OCI-LY3 (cell line): ENCODE results near the gene PARP8.

Source experiments
- H2AFZ ChIP-seq: fragments of 200-600, 300-600 bp; shearing (Covaris generic); 2 replicates; pipeline ENCODE4 v1.6.0; 2014; ENCODE audit warnings: antibody characterized with exemption, low read depth, low read length
- H3K27ac ChIP-seq: fragments of 200-600, 300-600 bp; sonication (generic); 2 replicates; pipeline ENCODE4 v1.5.1; 2014; ENCODE audit warnings: mild to moderate bottlenecking, low read length, moderate library complexity, mixed read lengths
- H3K27me3 ChIP-seq: fragments of 200-600, 300-600 bp; sonication (generic); 2 replicates; pipeline ENCODE4 v1.6.1; 2014; ENCODE audit warnings: low read depth, low read length, mixed read lengths
- H3K36me3 ChIP-seq: fragments of 200-600, 300-600 bp; sonication (generic); replicated peaks from 2 replicates; pipeline ENCODE3; 2014; ENCODE audit warnings: low read depth, low read length, mixed read lengths
- H3K4me1 ChIP-seq: fragments of 300-600, 200-600 bp; sonication (generic); 2 replicates; pipeline ENCODE4 v1.6.1; 2014; ENCODE audit warnings: low read length, mixed read lengths
- H3K4me2 ChIP-seq: fragments of 200-600, 300-600 bp; sonication (generic); 2 replicates; pipeline ENCODE4 v1.6.1; 2014; ENCODE audit warnings: low read length, mixed read lengths
- H3K4me3 ChIP-seq: fragments of 300-600, 200-600 bp; sonication (generic); 2 replicates; pipeline ENCODE4 v1.5.1; 2014; ENCODE audit warnings: antibody characterized with exemption, mild to moderate bottlenecking, low read length, moderate library complexity
- H3K79me2 ChIP-seq: fragments of 300-600, 200-600 bp; shearing (Covaris generic); 2 replicates; pipeline ENCODE4 v1.6.1; 2014; ENCODE audit warnings: mild to moderate bottlenecking, low read length, mixed read lengths
- H3K9ac ChIP-seq: fragments of 300-600, 200-600 bp; shearing (Covaris generic); 2 replicates; pipeline ENCODE4 v1.6.0; 2014; ENCODE audit warnings: mild to moderate bottlenecking, low read length, moderate library complexity
- H3K9me3 ChIP-seq: fragments of 200-600, 300-600 bp; shearing (Covaris generic); 2 replicates; pipeline ENCODE4 v1.6.1; 2014; ENCODE audit warnings: low read length, mixed read lengths; ENCODE audit not compliant: insufficient read depth
- H4K20me1 ChIP-seq: fragments of 200-600, 300-600 bp; sonication (generic); 2 replicates; pipeline ENCODE4 v1.6.1; 2016; ENCODE audit warnings: low read length, mixed read lengths; ENCODE audit not compliant: insufficient read depth
- CTCF ChIP-seq: fragments of 200-600, 300-600 bp; sonication (generic); IDR thresholded peaks from 2 replicates; pipeline ENCODE4 v1.5.1; 2014; ENCODE audit warnings: antibody characterized with exemption, low read length, low read depth
- EZH2phosphoT487 ChIP-seq: fragments of 200-600 bp; shearing (Covaris generic); IDR thresholded peaks from 2 replicates; pipeline ENCODE4 v1.6.1; 2018; ENCODE audit warnings: antibody characterized with exemption, mixed run types, low read depth

Gene PARP8

GRCh38 chr5:50836356-50836755 lies 169.9 kb downstream of the PARP8 start:
- H3K27me3 ChIP-seq: no peaks in the 10 kb centered on the region
- H4K20me1 ChIP-seq: no peaks in the 10 kb centered on the region
- H3K36me3 ChIP-seq: no peaks in the 10 kb centered on the region
- H3K27ac ChIP-seq: no peak overlapping the region
- no peaks in the 10 kb centered on the region for H3K4me1 ChIP-seq
- TF ChIP-seq EZH2phosphoT487 (no peak), CTCF (no peak)
- H3K4me3 ChIP-seq: no peak overlapping the region
- no peaks in the 10 kb centered on the region for H3K9me3 ChIP-seq
- no peak overlapping the region for H3K4me2 ChIP-seq
- H2AFZ ChIP-seq: no peak overlapping the region
- no peaks in the 10 kb centered on the region for H3K79me2 ChIP-seq
- no peak overlapping the region for H3K9ac ChIP-seq

GRCh38 chr5:50839472-50839871 lies 173.0 kb downstream of the PARP8 start:
- H3K27ac ChIP-seq: no peak overlapping the region
- no peak overlapping the region for H3K4me2 ChIP-seq
- no peaks in the 10 kb centered on the region for H3K4me1 ChIP-seq
- H3K9me3 ChIP-seq: no peaks in the 10 kb centered on the region
- H3K36me3 ChIP-seq: no peaks in the 10 kb centered on the region
- no peak overlapping the region for H2AFZ ChIP-seq
- H3K4me3 ChIP-seq: no peak overlapping the region
- no peaks in the 10 kb centered on the region for H3K27me3 ChIP-seq
- TF ChIP-seq EZH2phosphoT487: no peak
- TF ChIP-seq CTCF: no peak
- no peaks in the 10 kb centered on the region for H3K79me2 ChIP-seq
- H3K9ac ChIP-seq: no peak overlapping the region
- no peaks in the 10 kb centered on the region for H4K20me1 ChIP-seq

- no peak overlapping the region for H3K27ac ChIP-seq
- H3K4me3 ChIP-seq: no peak overlapping the region
- H3K79me2 ChIP-seq: no peaks in the 10 kb centered on the region
- no peak overlapping the region for H3K9ac ChIP-seq
- H4K20me1 ChIP-seq: no peaks in the 10 kb centered on the region
- H3K9me3 ChIP-seq: no peaks in the 10 kb centered on the region
- no peaks in the 10 kb centered on the region for H3K27me3 ChIP-seq
- H3K4me2 ChIP-seq: no peak overlapping the region
- no peaks in the 10 kb centered on the region for H3K4me1 ChIP-seq
- no peak overlapping the region for H2AFZ ChIP-seq
- TF ChIP-seq EZH2phosphoT487 (no peak), CTCF (no peak)
- no peaks in the 10 kb centered on the region for H3K36me3 ChIP-seq
Measured at GRCh38 chr5:50843091-50843490, 176.7 kb downstream of the PARP8 start.

- Histone ChIP-seq H3K27me3 (no peaks in the 10 kb centered on the region), H3K9ac (no peak overlapping the region), H4K20me1 (no peaks in the 10 kb centered on the region), H2AFZ (no peak overlapping the region), H3K36me3 (no peaks in the 10 kb centered on the region), H3K4me3 (no peak overlapping the region), H3K4me2 (no peak overlapping the region), H3K9me3 (no peaks in the 10 kb centered on the region), H3K79me2 (no peaks in the 10 kb centered on the region), H3K27ac (no peak overlapping the region), H3K4me1 (no peaks in the 10 kb centered on the region)
- TF ChIP-seq EZH2phosphoT487 (no peak), CTCF (no peak)
Measured at GRCh38 chr5:50846261-50846660, 179.8 kb downstream of the PARP8 start.
